GM12878 (cell line): ENCODE results near the gene CCNI. TPM values are rescaled to one million over a fixed set of nuclear protein-coding genes. Genes with fewer than 3 reads are reported as not detected.

Experiments
- ATAC-seq: fragments of 200-7000 bp; cut with Tn5 transposase; 3 replicates; pipeline ENCODE4 v1.9.1; 2020; ENCODE audit warnings: mild to moderate bottlenecking, moderate library complexity
- BruUV-seq: library from RNA; stranded (reverse); fragments of 400-500 nt; replicated peaks from 2 replicates; lab custom pipeline; 2021; lab: Mats Ljungman, UMichigan
- CTCF ChIA-PET: fragments of 300-600 bp; sonication (Branson Sonifier 250); formaldehyde crosslinking; extraction: SDS; loops from one replicate; lab custom pipeline; 2021; ENCODE audit warnings: inconsistent platforms; lab: Yijun Ruan, JAX
- POLR2A ChIA-PET: fragments of 350-600 bp; formaldehyde crosslinking; extraction: SDS; loops from one replicate; lab custom pipeline; 2021; ENCODE audit warnings: inconsistent platforms; lab: Charles Lee
- RAD21 ChIA-PET: fragments of 300-600 bp; sonication (Branson Sonifier 250); formaldehyde crosslinking; loops from one replicate; lab custom pipeline; 2023; ENCODE audit warnings: antibody characterized with exemption; ENCODE audit not compliant: unreplicated experiment; lab: Charles Lee
- SMC1A ChIA-PET: fragments of 300-600 bp; sonication (Branson Sonifier 250); formaldehyde crosslinking; loops from one replicate; lab custom pipeline; 2023; ENCODE audit not compliant: unreplicated experiment, uncharacterized antibody; lab: Charles Lee
- DNase-seq: peaks from one replicate; pipeline ENCODE4 v3.0.0-alpha.2; 2011; ENCODE audit warnings: low read depth, low spot score
- FAIRE-seq: peaks from 3 replicates; lab custom pipeline; 2011; peaks lifted over from hg19 to GRCh38; lab: Jason Lieb, UNC
- H2AFZ ChIP-seq: 2 replicates; pipeline ENCODE4 v1.6.0; 2011; ENCODE audit warnings: low read depth, low read length, control low read depth; ENCODE audit not compliant: control insufficient read depth
- H3K27ac ChIP-seq: 2 replicates; pipeline ENCODE4 v1.5.1; 2011; ENCODE audit warnings: control low read depth; ENCODE audit not compliant: control insufficient read depth, insufficient read depth
- H3K27me3 ChIP-seq, 2 experiments: replicated peaks in 1 of 2; 2 replicates each; pipeline versions ENCODE4 v1.6.0 to v1.6.1; 2011; ENCODE audit warnings: low read length in 1 of 2; ENCODE audit not compliant: control insufficient read depth in 2 of 2, insufficient read depth in 2 of 2
- H3K36me3 ChIP-seq, 2 experiments: 2 replicates each; pipeline ENCODE4 v1.5.1; 2011; ENCODE audit warnings: low read length in 1 of 2; ENCODE audit not compliant: control insufficient read depth in 2 of 2, insufficient read depth in 2 of 2
- H3K4me1 ChIP-seq: 2 replicates; pipeline ENCODE4 v1.6.1; 2011; ENCODE audit warnings: mild to moderate bottlenecking, low read length, moderate library complexity, mixed read lengths; ENCODE audit not compliant: control insufficient read depth, insufficient read depth
- H3K4me2 ChIP-seq: 2 replicates; pipeline ENCODE4 v1.6.0; 2011; ENCODE audit warnings: control low read depth; ENCODE audit not compliant: control insufficient read depth, insufficient read depth
- H3K4me3 ChIP-seq: fragments of 200-600 bp; sonication (generic); 2 replicates; pipeline ENCODE4 v1.5.1; 2016
- H3K79me2 ChIP-seq: 2 replicates; pipeline ENCODE4 v1.6.0; 2011; ENCODE audit warnings: low read length; ENCODE audit not compliant: control insufficient read depth, insufficient read depth
- H3K9ac ChIP-seq: 2 replicates; pipeline ENCODE4 v1.8.0; 2011; ENCODE audit warnings: low read length, control low read depth, mixed read lengths; ENCODE audit not compliant: control insufficient read depth, insufficient read depth
- H3K9me3 ChIP-seq: replicated peaks from 3 replicates; pipeline ENCODE4 v1.5.1; 2011; ENCODE audit warnings: mild to moderate bottlenecking, low read length; ENCODE audit not compliant: control insufficient read depth, insufficient read depth
- H4K20me1 ChIP-seq: 2 replicates; pipeline ENCODE4 v1.6.0; 2011; ENCODE audit not compliant: control insufficient read depth, insufficient read depth
- BACH1 ChIP-seq: fragments of 450-650 bp; IDR thresholded peaks from 2 replicates; pipeline ENCODE4 v1.6.1; 2017; ENCODE audit warnings: mild to moderate bottlenecking, borderline replicate concordance
- MLLT1 ChIP-seq: fragments of 450-650 bp; IDR thresholded peaks from 2 replicates; pipeline ENCODE4 v1.6.1; 2016; ENCODE audit warnings: mild to moderate bottlenecking
- RELB ChIP-seq: fragments of 450-650 bp; IDR thresholded peaks from 2 replicates; pipeline ENCODE4 v1.6.1; 2017; ENCODE audit warnings: low read depth, mild to moderate bottlenecking, moderate library complexity
- RUNX3 ChIP-seq: IDR thresholded peaks from 2 replicates; pipeline ENCODE4 v1.6.1; 2012; ENCODE audit warnings: low read length, inconsistent platforms
- SMAD1 ChIP-seq: fragments of 450-650 bp; IDR thresholded peaks from 2 replicates; pipeline ENCODE4 v1.6.1; 2018; ENCODE audit warnings: mild to moderate bottlenecking, low read depth; ENCODE audit not compliant: partially characterized antibody
- ZSCAN29 ChIP-seq: fragments of 450-650 bp; IDR thresholded peaks from 2 replicates; pipeline ENCODE4 v1.6.1; 2017; ENCODE audit warnings: mild to moderate bottlenecking, moderate library complexity
- WGBS: methylation state at CpG from one replicate; pipeline ENCODE4 v1.1.6; 2016; ENCODE audit warnings: low lambda C conversion rate; ENCODE audit not compliant: insufficient replicate concordance, insufficient coverage; ENCODE audit errors: missing lambda C conversion rate; 5-methylcytosine and 5-hydroxymethylcytosine counted together
- in situ Hi-C: fragments of 300-500 bp; cut with MboI; formaldehyde crosslinking; loops from 9 replicates; pipeline ENCODE4 v1.14.3; 2018; ENCODE audit warnings: mixed read lengths
- intact Hi-C: fragments of 100-400 bp; cut with micrococcal nuclease; formaldehyde crosslinking; loops from one replicate; pipeline ENCODE4 v1.14.2; 2022; ENCODE audit not compliant: unreplicated experiment
- polyA plus RNA-seq, 11 experiments: library from polyadenylated mRNA; depleted of rRNA in 4 of 11; unstranded in 6 of 11; stranded (reverse) in 5 of 11; fragments of >200 nt; fragmentation: Nextera tagmentation in 4 of 11; fragmentation: Illumina TruSeq in 1 of 11; extraction: Ambion mirVana in 4 of 11; extraction: Trizol in 1 of 11; gene quantifications; 1 replicate in 1 of 11; 2 replicates in 10 of 11; pipeline versions ENCODE4 v1.2.1 to v1.2.3, GENCODE V29; 2011 to 2016; ENCODE audit warnings: inconsistent platforms in 2 of 11, missing spikeins in 2 of 11, low read depth in 1 of 11
- total RNA-seq, 4 experiments: library from RNA; depleted of rRNA in 3 of 4; stranded (reverse); fragments of >200 nt in 3 of 4; fragmentation: Illumina TruSeq in 1 of 4; extraction: Trizol in 1 of 4; gene quantifications; 2 replicates each; pipeline versions ENCODE4 v1.2.1 to v1.2.3, GENCODE V29; 2013 to 2021

The CCNI gene
- total and polyA plus RNA-seq, 10 of the 15 experiments (the other 5 are each of a cell fraction or from before 2014, with no cell fraction given) = 70.6 to 178 (median 105) TPM

- SMC1A ChIA-PET = interaction anchor here (0.9 to 2.6 kb wide), 16 partner anchors 10 to 103 kb away, joined by 3 to 25 read pairs (median 4); partner anchors contain the start of gene CCNG2
- Histone ChIP-seq H3K79me2 (no peaks in the 10 kb centered on the region), H3K27ac (no peak overlapping the region), H2AFZ (no peak overlapping the region), H3K4me1 (0 out of 2 replicates have a peak, but pooled peaks cover 3% of the 10 kb centered on the region), H3K4me3 (no peak overlapping the region), H4K20me1 (no peaks in the 10 kb centered on the region), H3K36me3 (no peaks in the 10 kb centered on the region), H3K27me3 (no peaks in the 10 kb centered on the region), H3K9ac (no peak overlapping the region), H3K4me2 (no peak overlapping the region), H3K9me3 (no peaks in the 10 kb centered on the region)
- ATAC-seq = peak; percentile 38
- intact Hi-C loops (no loop called here), in situ Hi-C loops (no loop called here)
- no peak for DNase-seq
- RAD21 ChIA-PET = interaction anchor here (0.8 to 3.0 kb wide), 8 partner anchors 9 to 98 kb away, joined by 3 to 20 read pairs (median 6); no protein-coding TSS in a partner anchor
- POLR2A ChIA-PET = interaction anchor here (0.9 to 1.8 kb wide), 8 partner anchors 11 to 89 kb away, joined by 3 to 9 read pairs (median 4); partner anchors contain the start of gene CCNI
- no peak for FAIRE-seq
- BruUV-seq = no TSS peak
- WGBS = 45% methylated on average over 8 of the region's 8 CpGs
- TF ChIP-seq SMAD1 (peak; percentile 76), BACH1 (no peak), RUNX3 (peak; percentile 22; the same call in 1 of the 2 replicates)
- CTCF ChIA-PET = interaction anchor here (0.7 to 4.5 kb wide), 10 partner anchors 11 to 99 kb away, joined by 3 to 54 read pairs (median 5); no protein-coding TSS in a partner anchor
Observed at GRCh38 chr4:77104791-77105540, 29.2 kb upstream of the CCNI start.

GRCh38 chr4:77104388-77104787, 28.6 kb upstream of the CCNI start:
- BruUV-seq = no TSS peak
- WGBS = 61% methylated on average over 1 of the region's 1 CpG
- ChIA-PET SMC1A (interaction anchor here (0.7 to 2.6 kb wide), 17 partner anchors 9 to 103 kb away, joined by 3 to 25 read pairs (median 3); partner anchors contain the start of gene CCNG2), RAD21 (interaction anchor here (0.8 to 3.0 kb wide), 9 partner anchors 9 to 98 kb away, joined by 3 to 20 read pairs (median 6); no protein-coding TSS in a partner anchor), POLR2A (interaction anchor here (0.9 to 1.8 kb wide), 8 partner anchors 12 to 89 kb away, joined by 3 to 9 read pairs (median 4); partner anchors contain the start of gene CCNI), CTCF (interaction anchor here (0.7 to 4.5 kb wide), 11 partner anchors 10 to 99 kb away, joined by 3 to 54 read pairs (median 5); no protein-coding TSS in a partner anchor)
- TF ChIP-seq RELB (peak; percentile 74), MLLT1 (peak; percentile 42; the same call in 1 of the 2 replicates), ZSCAN29 (no peak)
- Histone ChIP-seq H2AFZ (no peak overlapping the region), H3K9ac (no peak overlapping the region), H3K79me2 (no peaks in the 10 kb centered on the region), H3K27ac (no peak overlapping the region), H3K9me3 (no peaks in the 10 kb centered on the region), H3K4me3 (no peak overlapping the region), H3K36me3 (no peaks in the 10 kb centered on the region), H3K4me1 (0 out of 2 replicates have a peak, but pooled peaks cover 3% of the 10 kb centered on the region), H4K20me1 (no peaks in the 10 kb centered on the region), H3K4me2 (no peak overlapping the region), H3K27me3 (no peaks in the 10 kb centered on the region)
- FAIRE-seq (no peak), DNase-seq (no peak), ATAC-seq (peak; percentile 56)
- in situ Hi-C loops (no loop called here), intact Hi-C loops (no loop called here)
